GM18498 (cell line): ENCODE measurements around the gene EMD.

ENCODE experiments used
- ATAC-seq: cut with Tn5 transposase; IDR thresholded peaks from one replicate; pipeline ENCODE4 v1.9.1; 2021; ENCODE audit warnings: mild to moderate bottlenecking, moderate library complexity; ENCODE audit not compliant: unreplicated experiment

EMD gene

DNA sequence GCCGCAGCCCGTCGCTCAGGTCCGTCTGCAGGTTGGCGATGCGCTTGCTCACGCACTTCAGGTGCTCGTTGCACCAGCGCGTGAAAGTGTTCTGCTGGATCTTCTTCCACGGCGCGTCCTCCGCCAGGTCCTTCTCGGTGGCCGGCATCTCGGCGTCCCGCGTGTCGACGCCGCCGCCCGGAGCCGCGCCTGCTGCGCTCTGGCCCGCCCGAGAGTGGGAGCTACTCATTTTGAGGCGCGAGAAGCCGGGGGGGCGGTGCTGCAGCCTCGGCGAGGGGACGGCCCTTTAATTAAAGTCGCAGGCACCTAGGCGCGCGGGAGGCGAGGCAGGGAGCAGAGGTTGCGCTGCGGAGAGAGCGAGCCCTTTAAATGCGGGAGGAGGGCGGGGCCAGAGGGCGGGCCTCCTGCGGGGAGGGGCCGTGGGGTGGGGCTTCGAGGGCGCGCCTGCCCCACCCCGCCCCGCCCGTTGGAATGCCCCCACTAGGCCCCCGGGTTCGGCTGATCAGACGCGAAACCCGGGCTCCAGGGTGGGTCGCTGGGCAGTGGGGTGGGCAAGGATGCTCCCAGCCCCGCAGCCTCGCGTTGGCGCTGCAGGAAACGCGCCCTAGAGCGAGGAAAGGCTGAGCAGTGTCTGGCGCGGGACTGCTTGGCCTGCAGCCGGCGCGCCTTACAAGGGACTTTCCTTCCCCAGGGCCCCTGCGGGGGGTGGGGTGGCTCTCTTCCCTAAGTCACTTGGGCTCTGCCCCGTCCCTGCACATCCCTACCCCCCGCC lies 7.9 kb upstream of the EMD start:
- peak; percentile 68 for ATAC-seq

DNA sequence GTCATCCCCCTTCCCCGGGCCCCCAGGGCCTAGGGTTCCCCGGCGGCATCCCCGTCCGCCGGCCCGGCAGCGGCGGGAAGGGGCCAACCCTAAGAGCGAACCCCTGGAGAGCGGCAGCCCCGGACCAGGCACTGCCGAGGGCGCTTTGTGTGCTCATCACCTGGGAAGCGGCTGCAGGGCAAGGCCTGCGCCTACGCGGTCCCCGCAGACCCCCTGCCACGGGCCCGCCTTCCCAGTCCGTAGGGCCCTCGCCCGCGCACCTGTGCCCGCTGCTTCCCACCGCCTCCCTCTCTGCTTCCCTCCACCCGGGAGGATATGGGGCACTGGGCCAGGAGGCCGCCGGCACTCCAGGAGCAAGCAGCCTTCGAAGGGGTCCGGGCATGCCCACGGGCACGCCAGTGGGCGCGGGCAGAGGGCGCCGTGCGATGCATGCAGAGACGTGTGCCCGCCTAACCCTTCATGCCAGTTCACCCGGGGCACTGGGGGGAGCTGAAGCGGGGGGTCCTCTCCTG lies 7.2 kb upstream of the EMD start:
- no peak for ATAC-seq

DNA sequence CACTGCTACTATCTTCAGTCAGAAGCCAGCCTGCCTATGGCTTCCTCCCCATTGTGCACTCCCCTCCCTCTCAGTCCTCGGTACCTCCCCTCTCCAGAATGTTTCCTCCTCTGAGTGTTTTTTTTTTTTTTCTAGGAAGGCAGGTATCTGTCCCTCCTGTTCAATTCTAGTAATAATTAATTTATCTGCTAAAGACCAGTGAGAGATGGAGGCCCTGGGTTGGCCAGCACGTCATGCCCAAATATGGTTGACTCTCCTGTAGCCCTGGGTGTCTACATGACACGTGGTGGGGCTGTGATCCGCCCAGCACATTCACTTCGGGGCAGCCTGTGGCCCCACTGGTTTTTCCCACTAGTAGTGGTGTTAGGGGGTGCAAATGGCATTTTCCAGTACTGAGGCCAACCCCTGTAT lies 6.5 kb upstream of the EMD start:
- no peak for ATAC-seq

DNA sequence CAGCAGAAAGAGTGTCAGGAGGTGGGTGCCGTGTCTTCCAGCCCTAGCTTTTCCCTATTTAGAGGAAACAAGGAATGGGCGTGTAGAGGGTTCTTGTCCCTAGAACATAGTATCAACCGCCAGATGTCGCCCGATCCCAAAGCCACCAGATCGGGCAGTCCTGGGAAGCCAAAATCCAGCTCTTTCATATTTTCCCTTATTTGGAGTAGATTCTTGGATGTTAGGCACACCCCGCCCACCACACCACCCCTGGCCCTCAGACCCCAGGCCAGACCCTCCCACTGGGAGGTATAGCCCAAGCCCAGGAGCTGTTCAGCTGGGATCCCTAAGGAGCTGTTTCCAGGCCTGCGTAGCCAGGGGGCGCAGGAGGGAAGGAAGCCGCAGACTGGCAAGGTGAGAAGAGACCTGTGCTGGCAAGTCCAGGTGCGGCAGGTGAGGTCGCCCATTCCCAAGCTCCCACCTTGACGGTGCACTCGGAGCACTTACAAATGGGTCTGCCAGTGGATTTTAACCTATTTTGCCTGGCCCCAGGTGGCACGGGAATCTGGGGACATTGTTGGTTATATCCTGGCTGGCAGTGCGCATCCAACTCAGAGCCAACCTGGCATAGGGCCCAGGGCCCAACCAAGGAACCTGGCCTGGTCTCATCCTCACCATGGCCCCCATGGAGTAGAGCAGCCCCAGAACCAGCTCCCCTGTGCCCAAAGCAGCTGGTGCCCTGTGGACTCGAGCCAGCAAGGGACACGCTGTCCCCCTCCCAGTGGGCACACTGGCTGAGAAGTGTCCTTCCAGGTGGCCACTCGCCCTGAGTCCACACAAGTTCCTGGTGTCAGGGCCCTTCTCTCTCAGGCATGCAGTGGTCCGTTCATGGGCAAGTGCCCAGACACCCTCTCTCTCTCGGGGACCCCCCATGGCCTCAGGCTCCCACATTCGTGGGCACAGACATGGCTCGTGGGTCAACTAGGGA lies 5.5 kb upstream of the EMD start:
- ATAC-seq = no peak

DNA sequence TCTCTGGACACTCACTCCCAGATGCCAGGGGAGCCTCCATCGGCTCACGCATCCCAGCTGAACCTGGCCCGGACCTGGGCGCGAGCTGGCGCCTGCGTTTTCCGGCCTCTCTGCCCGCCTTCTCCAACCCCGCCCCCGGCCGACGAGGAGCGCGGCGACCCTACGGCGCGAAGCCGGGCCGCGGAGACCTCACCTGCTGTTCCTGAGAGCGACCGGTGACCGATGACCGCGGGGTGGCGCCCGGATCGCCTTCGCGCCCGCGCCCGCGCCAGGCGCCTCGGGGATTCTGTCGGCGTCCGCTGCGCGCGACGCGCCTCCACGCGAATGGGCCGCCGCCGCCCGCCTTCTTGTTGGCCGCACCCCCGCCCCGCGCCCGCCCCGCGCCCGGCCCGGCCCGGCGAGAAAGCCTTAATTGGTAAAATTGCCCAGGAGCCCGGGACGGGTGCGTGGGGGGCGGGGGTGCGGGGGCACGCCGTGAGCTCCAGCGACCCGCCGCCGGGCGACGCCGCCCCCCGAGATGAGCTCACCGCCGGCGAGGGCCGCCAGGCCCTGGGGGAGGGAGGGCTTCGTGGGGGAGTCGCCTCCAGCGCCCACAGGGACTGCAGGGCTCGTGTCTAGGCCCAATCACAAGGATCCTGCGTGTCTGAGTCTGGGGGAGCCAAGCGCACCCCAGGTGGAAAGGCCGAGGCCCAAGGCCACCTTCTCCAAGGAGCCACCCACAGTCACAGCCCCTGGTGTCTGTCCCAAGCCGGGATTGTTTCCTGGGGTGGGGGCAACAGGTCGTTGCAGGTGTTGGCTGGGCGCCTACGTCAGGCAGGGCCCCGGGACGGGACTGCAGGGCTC lies 4.6 kb upstream of the EMD start, which contains the start of gene FLNA:
TSS of gene FLNA (minus strand) at position 322 of the 843 bp plus-strand sequence. CDS start 3,389 bp downstream, outside the sequence.
- no peak for ATAC-seq

DNA sequence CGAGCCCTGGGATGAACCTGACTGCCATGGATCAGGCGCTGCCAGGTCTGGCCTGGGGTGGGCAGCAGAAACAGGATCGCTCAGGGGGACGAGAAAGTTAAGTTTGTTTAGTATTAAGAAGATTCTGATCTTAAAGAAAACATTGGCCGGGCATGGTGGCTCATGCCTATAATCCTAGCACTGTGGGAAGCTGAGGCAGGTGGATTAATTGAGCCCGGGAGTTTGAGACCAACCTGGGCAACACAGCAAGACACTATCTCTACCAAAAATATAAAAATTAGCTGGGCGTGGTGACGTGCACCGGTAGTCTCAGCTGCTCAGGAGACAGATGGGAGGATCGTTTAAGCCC lies 4.0 kb upstream of the EMD start:
- no peak for ATAC-seq

DNA sequence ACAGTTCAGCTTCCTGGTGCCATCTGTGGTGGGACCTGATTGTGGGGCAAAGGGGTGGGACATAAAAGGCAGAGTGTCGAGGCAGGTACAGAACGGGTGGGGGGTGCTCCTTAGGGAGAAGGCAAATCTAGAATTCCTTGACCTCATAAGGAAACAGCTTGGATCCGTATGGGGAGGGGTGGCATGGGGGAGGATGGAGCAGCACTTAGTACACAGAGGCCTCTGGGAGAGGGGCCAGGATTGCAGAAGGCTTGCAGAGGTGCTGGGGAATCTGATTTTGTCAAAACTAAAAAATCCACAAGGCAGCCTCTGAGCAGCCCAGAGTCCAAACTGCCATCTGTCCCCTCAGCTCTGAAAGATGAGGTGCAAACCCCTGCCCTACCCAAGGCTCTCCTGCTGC lies 2.3 kb upstream of the EMD start:
- ATAC-seq = no peak

DNA sequence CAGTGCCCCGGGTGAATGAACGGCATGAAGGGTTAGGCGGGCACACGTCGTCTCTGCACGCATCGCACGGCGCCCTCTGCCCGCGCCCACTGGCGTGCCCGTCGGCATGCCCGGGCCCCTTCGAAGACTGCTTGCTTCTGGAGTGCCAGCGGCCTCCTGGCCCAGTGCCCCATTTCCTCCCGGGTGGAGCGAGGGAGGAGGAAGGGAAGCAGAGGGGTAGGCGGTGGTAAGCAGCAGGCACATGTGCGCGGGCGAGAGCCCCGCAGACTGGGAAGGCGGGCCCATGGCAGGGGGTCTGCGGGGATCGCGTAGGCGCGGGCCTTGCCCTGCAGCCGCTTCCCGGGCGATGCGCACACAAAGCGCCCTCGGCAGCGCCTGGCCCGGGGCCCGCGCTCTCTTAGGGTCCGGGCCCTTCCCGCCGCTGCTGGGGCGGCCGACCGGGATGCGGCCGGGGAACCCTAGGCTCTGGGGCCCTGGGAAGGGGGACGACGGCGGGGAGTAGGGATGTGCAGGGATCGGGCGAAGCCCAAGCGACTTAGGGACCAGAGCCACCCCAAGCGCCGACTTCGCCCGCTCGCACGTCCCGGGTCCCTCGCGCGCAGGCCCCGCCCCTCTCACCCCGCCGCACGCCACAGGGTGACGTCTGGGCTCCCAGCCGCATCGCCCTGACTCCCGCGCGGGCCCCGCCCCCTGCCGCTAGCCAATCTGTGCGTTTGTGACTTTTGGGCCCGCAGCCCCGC lies 866 bp upstream of the EMD start:
- peak; percentile 3 for ATAC-seq

DNA sequence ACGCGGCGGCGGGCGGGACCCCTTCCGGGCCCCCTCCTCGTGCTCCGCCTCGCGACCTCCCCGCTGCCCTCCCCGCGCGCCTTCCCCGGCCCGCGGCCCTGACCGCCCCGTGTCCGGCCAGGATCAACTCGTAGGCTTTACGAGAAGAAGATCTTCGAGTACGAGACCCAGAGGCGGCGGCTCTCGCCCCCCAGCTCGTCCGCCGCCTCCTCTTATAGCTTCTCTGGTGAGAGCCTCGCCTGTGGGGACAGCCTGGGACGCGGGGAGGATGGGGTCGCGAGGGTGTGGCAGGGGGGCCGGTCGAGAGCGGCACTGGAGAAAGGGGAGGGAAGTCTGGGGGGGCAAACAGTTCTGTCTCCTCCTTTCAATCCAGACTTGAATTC lies 465 bp downstream of the EMD start:
- ATAC-seq = no peak

DNA sequence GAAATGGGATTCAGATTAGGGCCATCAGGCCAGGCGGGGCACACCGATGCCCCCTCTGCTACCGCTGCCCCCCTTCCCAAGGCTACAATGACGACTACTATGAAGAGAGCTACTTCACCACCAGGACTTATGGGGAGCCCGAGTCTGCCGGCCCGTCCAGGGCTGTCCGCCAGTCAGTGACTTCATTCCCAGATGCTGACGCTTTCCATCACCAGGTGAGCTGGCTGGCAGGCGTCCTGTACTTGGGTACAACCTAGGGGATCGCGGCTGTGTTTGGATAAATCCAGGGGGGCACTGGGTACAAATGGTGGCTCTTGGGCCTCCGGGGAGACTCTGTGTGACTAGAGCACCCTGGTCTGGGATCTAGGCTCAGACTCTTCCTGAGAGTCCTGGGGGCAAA lies 1.1 kb downstream of the EMD start:
- no peak for ATAC-seq

DNA sequence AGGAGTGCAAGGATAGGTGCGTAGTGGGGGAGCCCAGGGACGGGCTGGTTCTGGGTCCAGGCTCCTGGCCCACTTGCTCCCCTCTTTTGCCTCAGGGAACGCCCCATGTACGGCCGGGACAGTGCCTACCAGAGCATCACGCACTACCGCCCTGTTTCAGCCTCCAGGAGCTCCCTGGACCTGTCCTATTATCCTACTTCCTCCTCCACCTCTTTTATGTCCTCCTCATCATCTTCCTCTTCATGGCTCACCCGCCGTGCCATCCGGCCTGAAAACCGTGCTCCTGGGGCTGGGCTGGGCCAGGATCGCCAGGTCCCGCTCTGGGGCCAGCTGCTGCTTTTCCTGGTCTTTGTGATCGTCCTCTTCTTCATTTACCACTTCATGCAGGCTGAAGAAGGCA lies 1.7 kb downstream of the EMD start:
- no peak for ATAC-seq

DNA sequence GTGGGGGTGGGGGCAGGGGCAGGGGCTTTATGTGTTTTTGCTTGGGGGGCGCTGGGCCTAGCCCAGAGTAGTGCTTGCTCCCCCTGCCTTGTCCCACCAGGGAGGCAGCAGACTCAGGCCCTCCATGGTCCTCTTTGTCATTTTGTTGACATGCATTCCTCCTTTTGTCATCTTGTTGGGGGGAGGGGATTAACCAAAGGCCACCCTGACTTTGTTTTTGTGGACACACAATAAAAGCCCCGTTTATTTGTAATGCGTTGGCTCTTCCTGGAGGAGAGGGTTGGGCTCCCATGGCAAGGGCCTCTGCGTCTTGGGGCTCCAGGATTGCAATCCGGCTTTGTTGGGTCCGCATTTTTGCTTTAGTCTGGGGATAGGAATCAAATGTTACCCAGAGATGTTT lies 2.2 kb downstream of the EMD start:
- no peak for ATAC-seq

DNA sequence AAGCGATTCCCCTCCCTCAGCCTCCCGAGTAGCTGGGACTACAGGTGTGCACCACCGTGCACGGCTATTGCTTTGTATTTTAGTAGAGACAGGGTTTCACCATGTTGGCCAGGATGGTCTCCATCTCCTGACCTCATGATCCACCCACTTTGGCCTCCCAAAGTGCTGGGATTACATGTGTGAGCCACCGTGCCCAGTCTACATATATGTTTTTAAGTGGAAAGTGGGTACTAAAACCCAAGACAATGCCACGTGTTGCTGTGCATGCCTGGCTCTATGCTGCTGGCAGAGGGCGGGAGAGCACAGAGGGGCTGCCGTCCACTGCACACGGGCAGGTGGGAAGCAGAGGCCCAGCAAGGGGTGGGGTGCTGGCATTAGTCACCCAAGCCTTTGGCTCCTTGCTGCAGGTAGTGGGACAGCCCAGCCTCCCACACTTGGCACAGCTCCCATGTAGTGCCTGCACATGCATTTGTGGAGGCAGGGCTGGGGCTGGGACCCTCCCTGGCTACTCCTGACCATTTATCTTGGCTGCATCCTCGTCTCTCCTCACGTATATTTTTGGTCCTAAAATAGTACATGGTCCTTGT lies 3.5 kb downstream of the EMD start:
- no peak for ATAC-seq

DNA sequence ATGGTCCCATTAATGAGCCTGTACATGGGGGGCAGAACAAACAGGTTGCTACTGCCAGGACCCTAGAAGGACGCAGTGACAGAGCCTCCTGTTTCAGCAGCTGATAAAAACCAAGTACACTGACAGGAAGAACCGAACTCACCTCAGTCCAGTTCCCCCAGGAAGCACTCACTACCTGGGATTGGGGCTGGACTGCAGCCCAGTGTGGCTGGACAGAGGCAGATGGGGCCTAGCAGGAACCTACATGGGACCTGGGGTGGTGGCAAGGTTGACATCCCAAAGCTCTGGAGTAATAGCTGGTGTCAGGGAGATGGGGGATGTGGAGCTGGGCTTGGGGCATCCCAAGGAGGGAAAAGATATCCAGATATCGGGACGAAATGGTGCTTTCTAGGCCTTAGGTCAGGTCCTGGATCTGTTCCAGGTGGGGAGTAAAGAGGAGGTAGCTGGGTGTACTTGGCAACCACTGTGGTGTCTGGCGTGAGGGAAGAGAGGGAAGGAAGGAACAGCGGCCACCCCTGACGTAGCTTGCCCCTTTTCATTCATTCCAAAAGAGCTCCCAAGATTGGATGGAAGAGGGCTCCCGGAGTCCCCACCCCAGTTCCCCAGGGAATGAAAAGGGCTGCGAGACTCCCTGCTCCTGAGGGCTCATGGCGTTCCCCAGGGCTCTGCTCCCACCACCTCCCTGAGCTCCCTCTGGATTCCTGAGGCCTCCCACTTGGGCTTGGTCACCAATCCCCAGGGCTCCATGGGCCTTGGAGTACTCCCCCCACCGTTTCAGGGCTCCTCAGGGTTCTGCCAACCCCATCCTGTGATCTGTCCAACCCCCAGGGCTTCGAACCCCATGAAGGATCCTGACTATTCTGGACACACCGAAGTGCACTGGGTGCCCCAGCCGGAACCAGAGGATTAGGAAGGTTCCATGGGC lies 4.5 kb downstream of the EMD start:
- no peak for ATAC-seq

DNA sequence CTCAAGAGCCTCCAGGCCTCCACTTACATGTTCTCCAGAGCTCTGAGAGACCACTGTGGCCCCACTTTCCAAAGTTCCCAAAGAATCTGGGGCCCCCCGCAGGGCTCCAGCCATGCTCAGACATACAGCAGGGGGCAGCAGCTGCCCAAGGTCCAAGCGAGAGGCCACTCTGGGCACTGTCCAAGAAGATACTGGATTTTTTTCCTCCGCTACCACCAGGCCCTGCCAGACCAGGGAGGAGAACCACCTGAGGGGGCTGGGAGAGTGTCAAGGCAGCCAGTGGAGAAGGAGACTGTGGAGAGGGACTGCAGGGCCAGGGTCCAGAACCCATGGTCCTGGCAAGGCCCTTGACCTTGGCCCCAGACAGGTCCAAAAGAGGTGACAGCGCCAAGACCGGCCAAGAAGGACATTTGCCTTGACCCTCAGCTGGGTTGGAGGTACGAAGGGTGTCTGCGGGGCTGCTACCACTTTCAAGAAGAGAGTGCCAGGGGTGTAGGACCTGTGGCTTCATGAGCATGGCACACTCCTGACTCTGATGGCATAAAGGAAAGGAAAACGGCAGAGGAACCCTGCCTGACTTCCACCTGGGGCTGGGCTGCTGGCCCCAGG lies 5.3 kb downstream of the EMD start:
- no peak for ATAC-seq

DNA sequence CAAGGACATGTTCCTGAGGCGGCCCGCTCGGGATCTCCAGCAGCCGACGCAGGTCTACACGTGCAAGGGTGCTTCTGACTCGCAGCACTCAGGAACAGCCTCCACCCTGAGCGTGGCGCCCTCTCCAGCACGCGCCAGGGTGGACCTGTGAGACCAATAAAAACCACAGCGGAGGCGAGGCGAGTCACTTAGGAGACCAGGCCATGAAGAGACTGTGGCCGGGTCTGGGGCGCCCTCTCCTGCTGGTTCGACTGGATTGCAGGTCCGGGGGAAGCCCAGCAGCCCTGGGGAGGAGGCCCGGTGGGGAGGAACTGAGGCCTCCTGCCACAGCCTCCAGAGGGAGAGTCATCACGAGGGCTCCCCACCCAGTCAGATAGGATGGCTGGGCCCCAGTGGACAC lies 9.0 kb downstream of the EMD start:
- ATAC-seq = peak; percentile 24

DNA sequence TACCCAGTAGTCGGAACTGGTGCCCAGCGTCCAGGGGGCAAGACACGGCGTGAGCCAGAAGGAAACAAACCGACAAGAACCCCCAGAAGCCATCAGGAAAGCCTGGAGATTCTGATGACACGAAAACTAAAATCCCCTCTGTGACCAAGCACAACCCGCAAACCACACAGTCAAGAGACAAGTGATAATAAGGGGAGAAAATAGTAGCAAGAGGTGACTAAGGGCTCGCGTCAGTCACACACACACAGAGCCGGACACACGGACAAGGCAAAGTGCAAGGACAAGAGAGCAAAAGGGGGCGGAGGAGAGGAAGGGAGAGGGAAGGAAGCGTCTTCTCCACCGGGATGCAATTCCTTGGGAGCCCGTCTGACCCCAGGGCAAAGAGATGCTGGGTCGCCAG lies 9.6 kb downstream of the EMD start:
- peak; percentile 17 for ATAC-seq
